GM21515 (cell line): ENCODE results near the gene VAPB.

Experiments
- ATAC-seq: cut with Tn5 transposase; IDR thresholded peaks from one replicate; pipeline ENCODE4 v1.9.1; 2021; ENCODE audit not compliant: unreplicated experiment

Gene VAPB

DNA sequence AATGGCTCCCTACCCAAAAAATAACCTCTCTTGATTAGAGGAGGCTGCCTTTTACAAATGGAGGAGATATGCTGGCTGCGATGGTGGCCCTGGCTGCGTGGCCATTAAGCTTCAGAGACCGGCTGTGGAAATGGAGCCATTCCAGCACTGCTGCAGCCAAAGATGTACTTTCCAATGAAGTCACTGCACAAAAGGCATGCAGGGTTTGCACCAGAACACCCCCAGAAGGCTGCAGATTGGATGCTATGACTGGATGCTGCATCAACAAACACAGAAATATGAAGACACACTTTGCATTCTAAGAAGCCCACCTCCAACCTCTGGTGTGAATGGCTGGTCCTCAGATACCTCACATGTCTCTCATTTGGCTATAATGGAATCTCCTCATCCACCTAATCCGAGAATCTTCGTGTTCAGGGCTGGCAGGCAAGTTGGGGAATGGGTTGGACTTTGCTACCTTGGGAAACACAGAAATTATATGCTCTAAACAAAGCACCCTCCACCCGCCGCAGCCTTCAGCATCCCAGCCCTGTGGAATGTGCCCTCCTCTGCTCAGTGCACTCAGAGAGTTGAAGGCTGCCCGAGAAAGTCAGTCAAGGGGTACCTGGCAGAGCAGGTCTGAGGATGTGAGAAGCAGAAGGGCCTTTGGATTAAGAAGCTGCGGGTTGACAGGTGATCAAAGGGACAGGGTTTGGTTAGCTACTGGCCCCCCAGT lies 90.9 kb downstream of the VAPB start:
- ATAC-seq: no peak

DNA sequence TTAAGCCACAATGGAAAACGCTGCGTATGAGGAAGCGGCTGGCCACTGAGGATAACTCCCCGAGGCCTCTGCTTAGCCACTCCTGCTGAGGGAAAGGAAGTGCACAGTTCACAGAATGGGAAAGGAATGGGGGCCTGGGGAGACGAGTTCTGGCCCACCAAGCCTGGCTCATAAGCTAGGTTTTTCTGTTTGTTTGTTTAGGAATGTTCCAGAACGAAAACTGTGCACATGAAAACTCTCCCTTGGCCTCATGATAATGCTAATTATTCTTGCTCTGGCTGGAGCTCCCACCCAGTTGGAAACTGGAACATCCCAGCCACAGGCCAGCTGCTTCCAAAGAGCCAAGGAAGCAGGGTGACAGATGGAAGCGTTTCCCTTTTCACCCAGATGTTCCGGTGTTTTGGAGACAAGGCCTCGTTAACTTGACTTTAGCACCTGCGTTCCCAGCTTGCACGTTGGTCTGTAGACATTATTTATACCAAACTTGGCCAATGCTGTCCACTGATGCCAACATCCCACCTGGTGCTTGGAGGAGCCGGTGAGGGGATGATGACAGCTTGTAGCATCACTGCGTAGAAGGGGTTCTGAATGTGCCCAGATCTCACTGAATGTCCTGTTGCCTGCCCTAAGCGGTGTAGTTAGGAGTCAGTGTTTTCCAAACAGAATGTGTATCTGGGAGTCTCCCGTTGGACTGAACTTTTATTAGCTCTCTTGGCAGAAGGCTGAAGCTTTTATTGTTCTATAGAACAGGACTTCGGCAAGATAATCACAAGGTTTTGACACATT lies 91.7 kb downstream of the VAPB start:
- ATAC-seq: no peak

DNA sequence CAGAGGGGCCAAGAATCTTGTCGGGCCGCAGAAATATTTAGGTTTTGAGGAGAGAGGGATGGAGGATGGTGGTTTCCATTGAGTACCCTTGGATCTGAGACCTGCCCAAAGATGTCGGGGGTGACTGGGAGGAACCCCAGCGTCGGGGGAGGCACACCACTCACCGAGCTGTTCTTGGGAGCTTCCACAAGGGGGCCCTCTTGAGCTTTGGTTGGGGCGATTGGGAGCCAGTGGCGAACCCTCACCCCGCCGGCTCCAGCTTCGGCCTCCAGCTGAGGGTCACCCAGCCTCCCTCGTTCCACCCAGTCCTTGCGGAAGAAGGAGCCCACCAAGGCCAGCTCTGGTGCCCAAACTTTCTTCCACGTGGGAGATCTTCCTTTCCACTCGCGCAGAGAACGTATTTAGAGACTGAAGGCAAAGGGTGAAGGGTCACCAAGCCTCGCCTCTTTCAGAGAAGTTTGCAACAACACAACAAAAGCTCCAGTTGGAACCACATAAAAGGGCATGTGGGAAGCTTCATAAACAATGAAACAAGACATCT lies 92.5 kb downstream of the VAPB start:
- ATAC-seq: no peak

DNA sequence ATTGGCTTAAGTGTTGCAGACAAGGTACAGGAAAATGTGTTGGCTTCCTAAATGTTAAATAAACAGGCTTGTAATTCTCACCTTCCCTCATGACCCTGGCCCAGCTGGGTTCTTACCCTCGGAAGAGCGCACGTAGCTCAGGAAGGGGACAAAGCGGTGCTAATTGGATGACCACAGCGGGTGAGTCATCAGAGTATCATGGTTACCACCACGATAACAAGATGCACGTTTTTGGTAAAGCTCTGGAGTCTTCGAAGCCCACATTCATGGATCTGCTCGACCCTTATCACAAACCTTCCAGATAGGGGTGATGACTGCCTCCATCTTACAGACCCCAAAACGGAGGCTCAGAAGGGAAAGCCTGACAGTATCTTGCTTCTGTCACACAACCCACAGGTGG lies 93.4 kb downstream of the VAPB start:
- no peak for ATAC-seq

DNA sequence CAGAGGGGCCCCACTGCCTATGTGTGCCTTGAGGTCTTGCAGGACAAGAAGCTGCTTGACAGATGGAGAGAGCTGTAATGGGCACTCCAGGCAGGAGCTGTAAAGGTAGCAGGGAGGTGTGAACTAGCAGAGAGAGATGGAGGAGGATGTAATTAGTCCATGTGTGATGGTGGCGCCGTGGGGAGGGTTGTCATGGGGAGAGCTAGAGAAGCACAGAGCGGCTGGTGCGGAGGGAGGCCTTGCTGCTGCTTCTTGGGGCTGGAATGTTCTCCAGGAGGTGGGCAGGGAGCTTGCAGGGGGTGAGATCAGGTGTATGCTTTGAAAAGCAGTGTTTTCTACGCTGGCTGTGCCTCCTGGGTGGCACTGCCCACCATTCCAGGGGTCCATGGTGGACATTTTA lies 94.0 kb downstream of the VAPB start:
- ATAC-seq: no peak

DNA sequence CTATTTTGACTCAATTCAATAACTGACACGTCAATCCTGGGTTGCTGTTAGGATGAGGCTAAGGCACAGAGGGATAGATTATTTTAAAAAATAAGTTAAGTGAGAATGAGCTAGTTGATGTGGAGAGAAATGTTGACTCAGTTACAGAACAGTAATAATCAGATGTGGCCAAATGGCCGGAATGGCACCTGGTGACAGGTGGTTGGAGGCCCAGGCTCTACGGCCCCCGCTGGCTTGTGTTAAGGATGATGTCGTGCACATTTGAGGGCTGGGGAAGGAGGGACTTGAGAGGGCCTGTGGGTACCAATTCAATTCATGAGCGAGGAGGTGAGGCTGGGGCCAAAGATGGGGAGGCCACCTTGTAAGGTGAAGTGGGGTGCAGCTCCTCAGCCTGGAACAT lies 94.4 kb downstream of the VAPB start:
- ATAC-seq: no peak

DNA sequence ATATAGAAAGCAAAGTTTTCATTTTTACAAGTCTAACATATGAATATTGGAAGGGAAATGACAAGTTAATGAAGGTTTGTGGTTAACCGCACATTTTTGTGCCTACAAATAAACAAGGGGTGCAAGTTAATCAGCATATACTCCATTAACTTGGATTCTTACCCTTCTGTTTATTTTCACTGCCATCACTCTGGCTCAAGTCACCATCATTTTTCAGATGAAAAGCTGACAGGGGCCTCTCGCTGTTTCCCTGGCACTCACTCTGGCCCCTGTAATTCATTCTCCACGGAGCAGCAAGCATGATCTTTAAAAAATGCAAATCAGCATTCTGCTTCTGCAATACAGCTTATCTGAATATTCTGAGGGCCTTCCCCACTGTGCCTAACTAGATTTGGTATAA lies 96.4 kb downstream of the VAPB start:
- ATAC-seq: no peak

DNA sequence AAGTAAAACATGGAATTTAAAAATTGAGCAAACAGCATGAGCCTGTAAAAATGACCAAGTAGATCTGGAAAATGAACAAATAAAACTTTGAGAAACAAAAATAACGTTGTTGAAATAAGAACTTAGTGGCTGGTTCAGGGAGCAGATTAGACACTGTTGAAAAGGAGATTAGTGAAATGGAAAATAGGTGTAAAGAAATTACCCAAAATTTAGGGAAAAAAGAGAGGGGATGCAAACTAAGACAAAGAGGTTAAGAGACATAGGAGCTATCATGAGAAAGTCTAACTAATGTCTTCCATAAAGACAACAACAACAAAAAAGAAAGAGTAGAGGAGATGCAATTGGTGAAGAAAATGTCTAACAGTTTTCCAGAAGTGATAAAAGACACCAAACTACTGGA lies 97.2 kb downstream of the VAPB start:
- ATAC-seq: no peak

DNA sequence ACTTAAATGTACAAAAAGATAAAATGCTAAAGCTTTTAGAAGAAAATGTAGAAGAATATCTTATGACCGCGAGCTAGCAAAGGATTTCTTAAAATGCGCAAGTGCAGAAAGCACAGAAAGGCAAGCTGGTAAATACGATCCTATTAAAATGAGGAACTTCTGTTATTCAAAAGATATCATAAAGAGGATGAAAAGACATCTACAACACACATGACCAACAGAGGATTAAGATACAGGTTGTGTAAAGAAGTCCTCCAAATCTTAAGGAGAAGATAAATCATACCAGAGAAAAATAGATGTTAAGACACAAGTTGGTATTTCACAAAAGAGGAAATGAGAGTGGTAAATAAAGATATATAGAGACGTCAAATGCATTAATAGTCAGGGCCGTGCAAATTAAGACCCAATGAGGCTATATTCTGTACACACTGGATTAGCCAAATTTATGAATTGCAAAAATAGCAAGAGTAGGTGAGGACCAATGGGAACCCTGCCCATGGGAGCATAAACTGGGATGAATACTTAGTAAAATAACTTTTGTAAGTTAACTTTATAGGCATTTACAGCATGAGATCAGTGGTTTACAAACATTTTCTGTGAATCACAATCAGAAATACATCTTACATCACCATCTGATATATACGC lies 103.2 kb downstream of the VAPB start:
- no peak for ATAC-seq

DNA sequence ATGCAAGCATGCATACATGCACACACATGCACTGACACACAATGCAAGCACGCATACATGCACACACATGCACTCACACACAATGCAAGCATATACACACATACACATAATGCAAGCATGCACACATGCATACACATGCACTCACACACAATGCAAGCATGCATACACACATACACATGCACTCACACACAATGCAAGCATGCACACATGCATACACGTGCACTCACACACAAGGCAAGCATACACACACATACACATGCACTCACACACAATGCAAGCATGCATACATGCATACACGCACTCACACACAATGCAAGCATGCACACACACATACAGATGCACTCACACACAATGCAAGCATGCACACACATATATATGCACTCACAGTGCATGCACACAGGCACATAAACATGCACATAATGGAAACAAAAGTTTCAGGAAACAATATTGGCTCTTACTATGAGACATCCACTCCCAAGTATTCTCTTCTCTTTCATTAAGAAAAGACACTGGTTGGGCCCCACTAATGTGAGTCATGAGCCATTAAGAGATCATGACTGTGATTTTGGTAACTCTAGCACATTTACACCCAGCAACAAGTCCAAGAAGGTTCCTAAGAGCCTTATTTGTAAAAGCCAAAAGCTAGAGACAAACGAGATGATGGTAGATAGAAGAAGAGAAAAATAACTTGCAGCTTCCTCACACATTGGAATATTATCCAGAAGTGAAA lies 103.9 kb downstream of the VAPB start:
- no peak for ATAC-seq

DNA sequence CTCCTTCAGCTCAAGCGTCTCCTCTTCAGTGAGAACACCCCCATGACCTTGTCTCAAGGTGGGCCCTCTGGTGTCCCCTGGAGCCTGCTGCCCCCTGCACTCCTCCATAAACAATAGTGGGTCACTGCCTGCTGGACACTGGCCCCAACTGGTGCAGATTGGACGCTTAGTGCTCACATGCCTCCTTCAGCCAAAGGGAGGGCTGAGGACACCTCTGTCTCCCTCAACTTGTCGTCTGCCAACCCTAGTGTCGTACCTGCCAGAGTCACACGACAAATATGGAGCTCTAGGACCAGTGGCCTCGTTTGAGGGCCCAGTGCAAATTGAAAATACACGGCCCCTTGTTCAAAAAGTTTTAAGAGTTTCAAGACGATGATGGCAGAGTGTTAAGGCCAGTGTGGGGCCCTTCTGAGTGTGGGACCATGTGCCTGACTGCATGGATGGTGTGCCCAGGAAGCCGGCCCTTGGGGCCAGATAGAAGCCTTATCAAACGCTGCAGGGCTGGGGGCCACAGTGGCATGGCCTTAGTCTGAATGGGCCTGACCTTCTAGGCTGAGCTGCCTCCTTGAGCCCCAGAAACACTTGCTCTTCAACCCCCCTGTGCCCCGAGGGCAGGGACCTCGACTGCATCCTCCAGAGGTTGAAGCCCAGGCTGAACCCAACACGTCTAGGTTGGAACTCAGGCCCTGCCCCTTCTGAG lies 106.0 kb downstream of the VAPB start:
- no peak for ATAC-seq

DNA sequence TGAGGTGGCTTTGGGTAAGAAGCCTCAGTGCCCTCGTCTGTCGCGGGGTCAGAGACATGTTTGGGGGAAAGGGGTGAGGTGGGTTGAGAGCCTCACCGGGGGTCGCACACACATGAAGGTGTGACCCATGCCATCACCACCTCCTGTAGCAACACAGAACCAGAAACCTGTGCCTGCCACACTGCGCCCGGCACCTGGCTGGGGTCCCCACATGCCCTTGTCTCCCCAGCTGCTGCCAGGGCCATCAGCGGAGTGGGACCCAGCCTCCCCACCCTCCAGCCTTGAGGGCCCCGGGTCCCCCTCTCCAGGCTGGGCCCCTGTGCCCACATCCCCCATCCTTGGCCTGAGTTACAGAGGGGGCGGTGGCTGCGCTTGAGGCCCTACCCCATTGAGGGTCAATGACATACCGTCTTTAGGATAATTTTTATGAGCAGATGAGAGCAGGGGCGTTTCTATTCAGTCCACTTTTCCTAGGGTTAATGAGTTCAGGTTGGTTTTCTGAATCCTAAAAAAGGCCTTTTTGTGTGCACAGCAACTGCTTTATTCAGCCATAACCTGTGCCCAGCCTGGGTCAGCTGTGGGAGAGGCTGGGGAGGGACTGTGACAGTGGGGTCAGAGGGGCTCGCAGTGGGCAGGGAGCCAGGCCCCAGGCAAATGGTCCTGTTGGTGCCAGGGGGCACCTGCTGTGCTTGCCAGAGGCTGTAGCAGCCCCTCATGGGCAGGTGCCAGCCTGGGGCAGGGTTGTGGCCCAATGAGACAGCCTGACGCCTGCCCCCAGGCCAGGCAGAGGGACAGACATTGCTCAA lies 106.8 kb downstream of the VAPB start:
- no peak for ATAC-seq

DNA sequence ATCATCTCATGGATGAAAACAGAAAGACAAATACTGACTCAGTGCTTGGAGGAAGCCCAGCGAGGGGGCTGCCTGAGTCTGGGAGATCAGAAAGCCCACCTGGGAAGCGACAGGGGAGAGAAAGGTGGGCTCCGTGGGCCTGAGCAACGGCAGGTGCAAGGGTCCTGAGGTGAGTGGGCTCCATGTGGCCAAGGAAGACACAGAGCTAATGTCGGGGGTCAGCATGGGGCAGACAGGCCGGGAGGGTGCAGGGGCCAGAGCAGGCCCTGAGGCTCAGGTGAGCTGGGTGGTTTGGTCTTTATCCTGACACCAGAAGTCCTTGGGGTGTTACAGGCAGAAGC lies 107.4 kb downstream of the VAPB start:
- ATAC-seq: no peak

DNA sequence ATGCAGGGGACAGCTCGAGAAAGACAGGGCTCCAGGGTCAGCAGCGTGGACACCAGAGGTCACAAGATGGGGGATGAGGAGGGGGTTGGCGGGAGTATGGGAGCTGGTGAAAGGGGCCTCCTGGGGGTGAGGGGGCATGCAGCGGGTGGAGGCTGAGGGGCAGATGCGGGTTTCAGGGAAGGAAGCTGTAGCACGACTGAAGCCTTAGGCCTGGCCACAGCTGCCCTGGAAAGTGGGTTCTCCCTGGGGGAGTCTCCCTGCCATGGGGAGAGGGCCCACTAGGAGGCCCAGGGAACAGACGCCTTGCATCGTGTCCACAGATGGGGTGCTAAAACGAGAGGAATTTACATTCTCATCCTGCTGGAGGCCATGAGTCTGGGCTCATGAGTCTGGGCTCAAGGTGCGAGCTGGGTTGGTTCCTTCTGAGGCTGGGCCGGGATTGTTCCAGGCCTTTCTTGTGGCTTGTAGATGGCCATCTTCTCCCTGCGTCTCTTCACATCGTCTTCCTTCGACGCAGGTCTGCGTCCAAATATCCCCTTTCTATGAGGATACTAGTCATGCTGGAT lies 108.1 kb downstream of the VAPB start:
- ATAC-seq: no peak

DNA sequence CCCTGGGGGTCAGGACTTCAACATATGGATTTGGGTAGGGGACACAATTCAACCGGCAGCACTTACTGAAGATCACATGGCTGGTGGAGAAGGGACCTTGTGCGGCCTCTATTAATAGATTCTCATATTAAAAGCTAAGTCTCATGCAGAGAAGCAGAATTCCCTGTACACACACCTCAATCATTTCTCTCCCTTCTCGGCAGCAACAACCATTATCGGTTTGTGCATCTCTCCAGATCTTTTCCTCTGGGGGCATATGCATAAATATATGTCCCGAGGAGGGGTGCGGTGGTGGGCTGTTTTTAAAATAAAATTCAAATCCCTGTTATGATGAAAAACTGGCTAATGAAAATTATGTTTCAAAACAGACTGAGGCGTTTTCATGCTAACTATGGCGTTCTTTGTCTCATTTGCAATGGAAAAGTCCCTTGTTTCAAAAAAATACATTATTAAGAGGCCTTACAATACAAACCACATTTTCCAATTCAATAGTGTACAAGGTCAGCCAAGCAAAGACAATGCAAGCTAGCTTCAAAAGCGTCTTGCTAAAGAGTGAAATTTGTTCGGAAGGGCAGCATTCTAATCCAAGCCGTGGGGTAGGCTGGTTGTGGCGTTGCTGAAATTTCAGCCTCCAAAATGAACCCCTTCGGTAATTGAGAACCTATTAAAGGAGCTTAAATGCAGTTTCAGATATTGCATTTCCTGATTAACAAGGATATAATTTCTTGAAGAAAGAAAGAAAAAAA lies 108.9 kb downstream of the VAPB start:
- no peak for ATAC-seq

DNA sequence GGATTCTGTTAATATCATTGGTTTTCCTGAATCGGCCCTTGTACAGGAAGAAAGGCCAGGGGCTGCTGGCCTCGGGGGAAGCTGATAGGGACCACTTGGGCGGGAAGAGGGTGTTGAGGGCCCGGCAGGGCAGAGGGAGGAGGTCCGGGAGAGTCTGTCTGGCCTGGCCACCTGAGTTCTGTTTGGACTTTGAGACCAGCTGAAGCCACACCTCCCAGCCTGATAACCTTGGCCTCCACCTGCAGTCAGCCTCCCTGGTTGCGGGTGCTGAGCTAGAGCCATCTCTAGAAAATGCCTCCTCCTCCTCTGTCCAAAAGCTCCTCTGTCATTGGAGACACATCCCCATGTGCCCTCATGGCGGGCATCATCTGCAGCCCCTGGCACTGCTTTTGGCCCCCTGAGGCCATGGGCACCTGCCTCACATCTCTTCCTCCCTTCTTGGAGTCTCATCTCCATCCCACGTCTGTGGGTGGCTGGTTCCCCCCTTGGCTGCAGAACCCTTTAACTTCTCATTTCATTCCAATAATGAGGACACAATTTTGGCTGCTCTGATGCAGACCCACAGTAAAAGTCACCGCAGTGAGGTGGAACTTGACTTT lies 109.5 kb downstream of the VAPB start:
- ATAC-seq: no peak

DNA sequence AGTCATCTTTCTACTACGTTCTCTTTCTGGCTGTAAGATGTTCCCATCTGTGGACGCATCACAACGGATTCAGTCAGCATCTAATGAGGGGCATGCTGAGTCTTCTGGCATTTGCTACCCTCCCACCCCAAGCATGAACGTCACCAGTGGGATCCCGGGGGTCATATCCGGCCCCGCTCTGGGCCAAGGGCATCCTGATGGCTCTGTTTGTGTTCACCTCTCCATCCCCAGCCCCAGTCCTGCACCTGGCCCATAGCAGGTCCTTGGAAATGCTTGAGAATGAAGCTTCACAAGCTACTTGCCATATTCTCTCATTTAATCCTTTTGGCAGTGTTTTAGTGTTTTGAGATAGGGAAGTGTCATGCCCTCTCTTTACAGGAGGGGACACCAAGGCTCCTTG lies 111.2 kb downstream of the VAPB start:
- ATAC-seq: no peak
